C4-2B (cell line): ENCODE measurements around the gene ETV6.

Experiments
- H3K27ac ChIP-seq: fragments of 450-650 bp; 2 replicates; pipeline ENCODE4 v1.5.1; 2017
- ZFX ChIP-seq: fragments of 450-650 bp; IDR thresholded peaks from 2 replicates; pipeline ENCODE4 v1.6.1; 2017
- TF ChIP-seq, protein P1 (sequence below): fragments of 450-650 bp; conservative IDR thresholded peaks from 2 replicates; pipeline ENCODE4 v1.5.1; 2017; ENCODE audit warnings: mild to moderate bottlenecking

The ETV6 gene

DNA sequence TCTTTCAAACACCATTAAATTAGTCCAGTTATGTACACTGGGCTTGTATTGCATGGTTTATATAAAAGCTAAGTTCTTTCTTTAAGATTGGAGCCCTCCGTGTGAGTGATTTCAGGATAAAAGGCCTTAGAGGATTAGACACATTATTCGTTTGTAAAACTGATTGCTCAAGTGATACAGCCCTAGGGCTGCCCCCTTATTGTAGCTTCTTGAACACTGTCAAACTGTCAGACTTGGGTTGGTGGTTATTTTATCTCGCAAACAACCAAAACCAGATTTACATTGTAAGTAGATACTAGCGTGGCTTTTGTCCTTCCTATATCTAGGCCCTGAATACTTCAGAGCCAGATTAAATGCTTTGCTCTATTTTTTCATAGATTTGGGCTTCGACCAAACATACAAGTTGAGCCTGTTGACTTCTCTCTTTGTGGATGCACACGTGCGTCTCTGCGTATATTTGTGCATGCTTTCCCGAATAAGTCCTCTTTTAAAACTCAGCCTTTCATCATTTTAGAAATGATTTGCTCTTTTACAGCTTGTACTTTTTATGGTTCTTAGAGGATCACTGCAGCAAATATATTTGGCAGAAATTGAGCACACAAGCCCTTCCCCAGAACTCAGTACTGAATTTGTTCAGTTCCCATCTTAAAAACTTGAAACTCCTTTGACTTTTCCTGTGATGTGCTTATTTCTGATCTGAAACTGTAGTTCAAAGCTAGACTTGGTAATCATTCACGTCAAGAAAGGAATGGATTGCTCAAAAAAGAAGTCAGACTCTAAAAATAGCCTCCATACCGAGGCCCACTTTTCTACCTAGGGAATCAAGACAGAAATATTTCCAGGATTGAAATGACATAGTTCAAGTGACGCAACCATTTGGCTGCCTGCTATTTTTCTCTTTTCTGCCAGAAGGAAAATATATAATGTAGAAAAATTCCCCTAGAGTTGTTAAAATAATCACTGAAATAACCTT is 129.5 kb downstream of the ETV6 start:
- no peak overlapping the region for H3K27ac ChIP-seq
- TF ChIP-seq, protein P1, sequence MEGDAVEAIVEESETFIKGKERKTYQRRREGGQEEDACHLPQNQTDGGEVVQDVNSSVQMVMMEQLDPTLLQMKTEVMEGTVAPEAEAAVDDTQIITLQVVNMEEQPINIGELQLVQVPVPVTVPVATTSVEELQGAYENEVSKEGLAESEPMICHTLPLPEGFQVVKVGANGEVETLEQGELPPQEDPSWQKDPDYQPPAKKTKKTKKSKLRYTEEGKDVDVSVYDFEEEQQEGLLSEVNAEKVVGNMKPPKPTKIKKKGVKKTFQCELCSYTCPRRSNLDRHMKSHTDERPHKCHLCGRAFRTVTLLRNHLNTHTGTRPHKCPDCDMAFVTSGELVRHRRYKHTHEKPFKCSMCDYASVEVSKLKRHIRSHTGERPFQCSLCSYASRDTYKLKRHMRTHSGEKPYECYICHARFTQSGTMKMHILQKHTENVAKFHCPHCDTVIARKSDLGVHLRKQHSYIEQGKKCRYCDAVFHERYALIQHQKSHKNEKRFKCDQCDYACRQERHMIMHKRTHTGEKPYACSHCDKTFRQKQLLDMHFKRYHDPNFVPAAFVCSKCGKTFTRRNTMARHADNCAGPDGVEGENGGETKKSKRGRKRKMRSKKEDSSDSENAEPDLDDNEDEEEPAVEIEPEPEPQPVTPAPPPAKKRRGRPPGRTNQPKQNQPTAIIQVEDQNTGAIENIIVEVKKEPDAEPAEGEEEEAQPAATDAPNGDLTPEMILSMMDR, result no peak

DNA sequence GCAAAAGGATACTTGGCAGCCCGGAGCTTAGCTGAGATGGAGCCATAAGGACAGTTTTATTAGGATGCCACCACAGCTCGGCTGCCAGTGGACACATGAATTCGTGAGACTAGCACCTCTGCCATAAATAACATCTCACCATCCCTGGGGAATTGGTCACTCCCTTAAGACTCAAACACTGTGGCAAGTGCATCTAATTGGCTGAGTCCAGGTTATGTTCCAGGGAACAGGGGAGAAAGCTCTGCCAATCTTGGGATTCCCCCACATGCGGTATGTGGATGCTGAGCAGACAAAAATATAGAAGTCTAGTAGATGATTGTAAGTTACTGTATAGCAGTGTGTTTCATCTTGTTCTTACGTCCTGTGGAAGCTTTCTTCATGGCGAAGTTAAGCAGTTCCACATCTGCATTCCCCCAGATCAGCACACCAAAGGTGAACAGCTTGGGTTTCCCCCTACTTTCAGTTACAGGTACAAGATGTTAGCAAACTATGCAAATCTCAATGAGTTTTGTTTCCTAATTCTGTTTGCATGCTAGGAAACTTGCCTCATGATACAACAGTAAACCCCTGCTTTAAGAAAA is 131.1 kb downstream of the ETV6 start:
- TF ChIP-seq ZFX, result no peak
- TF ChIP-seq, protein P1, result no peak
- no peak overlapping the region for H3K27ac ChIP-seq

DNA sequence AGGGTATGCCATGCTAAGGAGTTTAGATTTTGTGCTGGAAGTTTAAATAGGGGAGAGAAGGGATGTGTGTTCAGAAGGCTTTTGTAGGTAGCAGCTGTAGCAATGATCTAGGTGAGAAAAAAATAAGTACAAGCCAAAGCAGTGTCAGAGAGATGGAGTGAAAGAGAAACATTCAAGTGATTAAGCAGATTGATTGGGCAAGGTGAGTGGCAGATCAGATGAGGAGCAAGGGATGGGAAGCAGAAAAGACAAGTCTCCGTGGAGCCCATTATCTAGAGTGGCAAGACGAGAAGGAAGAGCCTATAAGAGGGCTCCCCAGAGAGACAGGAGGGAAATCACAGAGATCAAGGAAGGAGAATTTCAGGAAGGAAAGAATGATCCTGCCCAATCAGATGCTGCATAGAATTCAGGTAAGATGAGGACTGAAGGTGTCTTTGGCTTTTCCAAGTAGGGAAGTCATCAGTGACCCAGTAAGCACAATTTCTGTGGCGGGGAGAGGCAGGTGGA is 133.5 kb downstream of the ETV6 start:
- no peak overlapping the region for H3K27ac ChIP-seq
- TF ChIP-seq, protein P1, result no peak
- TF ChIP-seq ZFX, result no peak

DNA sequence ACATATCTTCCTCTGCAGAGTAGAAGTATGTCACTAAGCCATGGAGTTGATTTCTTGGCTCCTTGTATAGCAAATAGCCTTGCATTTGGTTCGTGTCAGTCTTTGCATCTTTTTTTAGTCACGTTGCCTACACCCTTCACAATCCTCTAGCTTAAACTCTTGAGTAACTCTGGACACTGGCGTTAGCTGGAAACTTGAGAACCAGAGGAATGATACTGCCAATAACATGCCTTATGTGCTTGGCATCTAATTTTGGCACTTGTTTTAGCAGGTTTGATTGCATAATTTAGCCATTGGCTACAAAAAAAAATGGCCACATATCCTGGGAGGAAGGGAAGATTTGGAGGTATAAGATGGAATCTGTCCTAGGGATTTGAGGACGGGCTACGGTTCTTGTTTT is 136.2 kb downstream of the ETV6 start:
- TF ChIP-seq, protein P1, result no peak
- no peak for TF ChIP-seq ZFX
- H3K27ac ChIP-seq, result no peak overlapping the region

DNA sequence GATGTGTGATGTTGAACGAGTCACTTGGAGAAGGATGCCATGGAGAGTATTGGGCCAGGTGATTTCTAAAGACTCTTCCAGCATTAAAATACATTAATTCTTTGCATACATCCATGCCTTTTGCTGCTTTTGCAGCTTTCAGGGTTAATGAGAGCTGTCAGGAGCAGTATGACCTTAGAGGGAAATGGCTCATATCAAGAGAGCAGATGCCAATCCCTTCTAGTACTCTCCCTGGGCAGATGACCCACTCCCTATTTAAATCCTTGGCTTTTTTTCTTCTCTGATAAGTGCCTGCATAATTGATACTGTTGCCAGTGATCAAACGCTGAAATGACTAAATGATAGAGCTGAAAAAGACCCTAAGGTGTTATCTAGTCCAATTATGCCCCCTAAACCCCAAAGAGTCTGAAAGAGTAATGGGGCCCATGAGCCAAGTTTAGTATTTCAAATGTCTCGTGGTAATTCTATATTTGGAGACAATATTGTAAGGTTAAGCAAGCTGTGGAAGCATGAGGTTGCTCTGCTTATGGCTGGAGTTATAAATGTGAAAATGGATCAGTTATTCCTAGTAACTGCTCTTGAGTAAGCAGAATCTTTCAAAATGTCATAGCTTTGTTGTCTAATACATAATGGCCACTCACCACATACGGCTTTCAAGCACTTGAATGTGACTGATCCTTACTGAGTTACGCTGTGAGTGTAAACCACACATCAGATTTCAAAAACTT is 137.3 kb downstream of the ETV6 start:
- no peak overlapping the region for H3K27ac ChIP-seq
- TF ChIP-seq, protein P1, result no peak
- no peak for TF ChIP-seq ZFX

DNA sequence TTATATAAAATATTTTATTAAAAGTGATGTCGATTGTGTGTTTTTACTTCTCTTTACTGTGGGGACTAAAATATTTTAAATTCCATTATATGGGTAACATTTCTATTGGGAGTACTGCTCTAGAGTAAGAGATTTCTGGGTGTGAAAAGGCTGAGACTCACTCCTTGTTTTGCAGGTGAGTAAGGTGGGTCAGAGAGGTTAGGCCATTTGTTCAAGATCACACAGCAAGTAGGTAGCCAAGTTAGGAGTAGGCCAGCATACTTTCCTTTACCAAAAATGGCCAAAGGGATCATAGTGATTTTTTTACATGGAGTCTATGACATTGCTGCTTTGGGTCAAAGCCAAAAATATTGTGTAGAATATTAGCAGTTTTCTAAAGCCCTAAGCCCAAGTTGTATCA is 138.0 kb downstream of the ETV6 start:
- TF ChIP-seq ZFX, result no peak
- TF ChIP-seq, protein P1, result no peak

More for the DNA sequence above, 138.0 kb downstream of the ETV6 start:
- H3K27ac ChIP-seq, result no peak overlapping the region
